SH-SY5Y (cell line): ENCODE data around the gene IL6R.

ENCODE experiments used
- GATA2 ChIP-seq: IDR thresholded peaks from 2 replicates; pipeline ENCODE4 v1.6.1; 2011; ENCODE audit warnings: mild to moderate bottlenecking, low read depth, low read length
- GATA3 ChIP-seq: IDR thresholded peaks from 2 replicates; pipeline ENCODE4 v1.6.1; 2011; ENCODE audit warnings: low read depth, mild to moderate bottlenecking, low read length, moderate library complexity

DNA sequence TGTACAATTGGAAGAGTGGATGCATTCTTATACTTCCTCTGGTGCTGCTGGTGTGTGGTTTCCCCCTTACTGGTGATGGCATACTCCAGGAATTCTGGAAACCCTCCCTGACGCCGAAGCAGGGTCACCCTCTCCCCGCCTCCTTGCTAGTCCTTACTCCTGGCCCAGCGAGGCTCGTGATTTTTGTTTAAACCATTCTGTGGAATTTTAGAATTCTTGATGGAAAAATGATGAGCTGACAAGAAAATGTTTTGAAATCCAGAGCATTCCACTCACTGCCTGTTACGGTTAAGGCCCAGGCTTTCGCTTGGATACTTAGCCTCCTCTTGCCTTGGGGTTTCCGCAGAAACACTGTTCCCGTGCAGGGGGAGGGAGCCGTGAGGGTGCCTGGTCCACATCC lies 41.1 kb downstream of the IL6R start:
- TF ChIP-seq GATA3 (no peak), GATA2 (no peak)
